HCT116 (cell line): ENCODE measurements around the gene EMC10. TPM values are rescaled to one million over a fixed set of nuclear protein-coding genes. Genes with fewer than 3 reads are reported as not detected.

ENCODE experiments used
- ATAC-seq: fragments of 200-7000 bp; cut with Tn5 transposase; 2 replicates; pipeline ENCODE4 v1.9.1; 2020; ENCODE audit warnings: mild to moderate bottlenecking, moderate library complexity
- BruUV-seq: library from RNA; stranded (reverse); fragments of 400-500 nt; replicated peaks from 2 replicates; lab custom pipeline; 2021; lab: Mats Ljungman, UMichigan
- CTCF ChIA-PET: fragments of 300-600 bp; sonication (Branson Sonifier 250); formaldehyde crosslinking; loops from one replicate; lab custom pipeline; 2021; ENCODE audit warnings: antibody characterized with exemption; lab: Charles Lee
- POLR2A ChIA-PET: fragments of 300-600, 350-600 bp; sonication (Branson Sonifier 250); formaldehyde crosslinking; loops from one replicate; lab custom pipeline; 2021; ENCODE audit warnings: antibody characterized with exemption; lab: Charles Lee
- RAD21 ChIA-PET, 2 experiments: fragments of 300-600 bp; sonication (Branson Sonifier 250); formaldehyde crosslinking; loops; one replicate each; lab custom pipeline; 2023; ENCODE audit warnings: low total read pairs in 2 of 2; ENCODE audit not compliant: uncharacterized antibody in 2 of 2, unreplicated experiment in 2 of 2, low non-redundant PET in 1 of 2; lab: Charles Lee
- DNase-seq: peaks from one replicate; pipeline ENCODE4 v3.0.0-alpha.2; 2010; ENCODE audit warnings: low read depth, low spot score
- H2AFZ ChIP-seq: fragments of 200-600 bp; shearing (Covaris generic), sonication (generic); 2 replicates; pipeline ENCODE4 v1.6.1; 2017; ENCODE audit warnings: low read depth, mixed run types, mixed read lengths, antibody characterized with exemption, low read length; ENCODE audit not compliant: poor library complexity, severe bottlenecking
- H3K27ac ChIP-seq: 2 replicates; pipeline ENCODE4 v1.5.1; 2012; ENCODE audit warnings: low read depth, low read length
- H3K27me3 ChIP-seq: fragments of 200-600 bp; sonication (generic); 2 replicates; pipeline ENCODE4 v1.6.1; 2016; ENCODE audit warnings: mixed run types, low read length, mixed read lengths; ENCODE audit not compliant: insufficient read depth
- H3K36me3 ChIP-seq, 2 experiments: fragments of 200-500 bp in 1 of 2; fragments of 200-600 bp in 1 of 2; sonication (Bioruptor generic) in 1 of 2; sonication (generic) in 1 of 2; 2 replicates each; pipeline versions ENCODE4 v1.5.1 to v1.6.1; 2014 to 2016; ENCODE audit warnings: low read length in 2 of 2, inconsistent platforms in 1 of 2, mixed read lengths in 1 of 2, mixed run types in 1 of 2; ENCODE audit not compliant: insufficient read depth in 2 of 2, control insufficient read depth in 1 of 2
- H3K4me1 ChIP-seq, 2 experiments: fragments of 200-600 bp in 1 of 2; sonication (generic) in 1 of 2; 2 replicates each; pipeline versions ENCODE4 v1.5.1 to v1.6.1; 2012 to 2017; ENCODE audit warnings: low read length in 2 of 2, inconsistent platforms in 1 of 2, mild to moderate bottlenecking in 1 of 2, mixed read lengths in 1 of 2, mixed run types in 1 of 2, moderate library complexity in 1 of 2; ENCODE audit not compliant: insufficient read depth in 2 of 2, control insufficient read depth in 1 of 2
- H3K4me2 ChIP-seq: fragments of 200-600 bp; sonication (generic); 2 replicates; pipeline ENCODE4 v1.6.1; 2017; ENCODE audit warnings: mixed run types, low read length, mixed read lengths
- H3K4me3 ChIP-seq, 2 experiments: fragments of 200-600 bp in 1 of 2; sonication (generic) in 1 of 2; replicated peaks in 1 of 2; 2 replicates each; pipeline ENCODE4 v1.5.1; 2011 to 2016; ENCODE audit warnings: low read length in 2 of 2, control low read depth in 1 of 2, low read depth in 1 of 2, mild to moderate bottlenecking in 1 of 2, mixed read lengths in 1 of 2, mixed run types in 1 of 2
- H3K79me2 ChIP-seq: fragments of 200-600 bp; sonication (generic); 2 replicates; pipeline ENCODE4 v1.6.1; 2017; ENCODE audit warnings: mild to moderate bottlenecking, mixed run types, low read length, moderate library complexity, mixed read lengths; ENCODE audit not compliant: insufficient read depth
- H3K9ac ChIP-seq: fragments of 200-600 bp; sonication (generic); 2 replicates; pipeline ENCODE4 v1.6.1; 2016; ENCODE audit warnings: low read length, mixed read lengths
- H3K9me2 ChIP-seq: fragments of 200-600 bp; sonication (generic), shearing (Covaris generic); 2 replicates; pipeline ENCODE4 v1.6.1; 2017; ENCODE audit warnings: mixed run types, mild to moderate bottlenecking, moderate library complexity; ENCODE audit not compliant: insufficient read depth
- H3K9me3 ChIP-seq, 2 experiments: fragments of 200-500 bp in 1 of 2; fragments of 200-600 bp in 1 of 2; sonication (Bioruptor generic) in 1 of 2; sonication (generic) in 1 of 2; 2 replicates each; pipeline ENCODE4 v1.6.1; 2014 to 2017; ENCODE audit warnings: low read length in 2 of 2, mixed read lengths in 2 of 2, inconsistent platforms in 1 of 2, low read depth in 1 of 2, mild to moderate bottlenecking in 1 of 2, mixed run types in 1 of 2, moderate library complexity in 1 of 2; ENCODE audit not compliant: control insufficient read depth in 1 of 2, insufficient read depth in 1 of 2
- H4K20me1 ChIP-seq: fragments of 200-600 bp; sonication (generic), shearing (Covaris generic); 2 replicates; pipeline ENCODE4 v1.6.1; 2017; ENCODE audit warnings: mixed run types, mild to moderate bottlenecking, moderate library complexity; ENCODE audit not compliant: insufficient read depth
- CEBPB ChIP-seq: IDR thresholded peaks from 2 replicates; pipeline ENCODE4 v1.6.1; 2012; ENCODE audit warnings: low read depth
- EGR1 ChIP-seq: IDR thresholded peaks from 2 replicates; pipeline ENCODE4 v1.6.1; 2012; ENCODE audit warnings: low read depth
- EZH2phosphoT487 ChIP-seq: fragments of 200-600 bp; IDR thresholded peaks from 2 replicates; pipeline ENCODE4 v1.6.1; 2018; ENCODE audit warnings: antibody characterized with exemption, borderline replicate concordance
- FOSL1 ChIP-seq: IDR thresholded peaks from 2 replicates; pipeline ENCODE4 v1.6.1; 2012; ENCODE audit warnings: low read depth
- JUND ChIP-seq: IDR thresholded peaks from 2 replicates; pipeline ENCODE4 v1.6.1; 2012
- POLR2A ChIP-seq: IDR thresholded peaks from 2 replicates; pipeline ENCODE4 v1.7.0; 2011; ENCODE audit warnings: borderline replicate concordance; ENCODE audit not compliant: insufficient read depth, insufficient read length; ENCODE audit errors: extremely low read depth
- POLR2AphosphoS5 ChIP-seq: IDR thresholded peaks from 2 replicates; pipeline ENCODE4 v1.6.1; 2011; ENCODE audit warnings: mild to moderate bottlenecking, low read depth, low read length, moderate library complexity
- YY1 ChIP-seq: IDR thresholded peaks from 2 replicates; pipeline ENCODE4 v1.6.1; 2011; ENCODE audit warnings: low read length, low read depth, moderate library complexity, mild to moderate bottlenecking; ENCODE audit not compliant: insufficient replicate concordance; ENCODE audit errors: extremely low read depth
- ZFX ChIP-seq: fragments of 450-650 bp; IDR thresholded peaks from 2 replicates; pipeline ENCODE4 v1.6.1; 2017
- ZNF274 ChIP-seq: fragments of 200-500 bp; sonication (Bioruptor generic); IDR thresholded peaks from 2 replicates; pipeline ENCODE4 v1.6.1; 2014; ENCODE audit warnings: mild to moderate bottlenecking, low read depth, low read length, inconsistent platforms
- intact Hi-C: fragments of 100-400 bp; cut with micrococcal nuclease; formaldehyde crosslinking; loops from 2 replicates; pipeline ENCODE4 v1.10.0; 2022
- total RNA-seq: library from RNA; stranded (reverse); gene quantifications from one replicate; pipeline ENCODE4 v1.2.1, GENCODE V29; 2021; ENCODE audit not compliant: unreplicated experiment
- TF ChIP-seq, protein P1 (sequence below): IDR thresholded peaks from 2 replicates; pipeline ENCODE4 v1.6.1; 2012
- TF ChIP-seq, protein P2 (sequence below): IDR thresholded peaks from 2 replicates; pipeline ENCODE4 v1.6.1; 2011; ENCODE audit warnings: mild to moderate bottlenecking, low read length, moderate library complexity; ENCODE audit not compliant: insufficient replicate concordance; ENCODE audit errors: extremely low read depth
- TF ChIP-seq, protein P3 (sequence below), 3 experiments: fragments of 200-600 bp in 1 of 3; sonication (generic) in 1 of 3; IDR thresholded peaks in 2 of 3; conservative IDR thresholded peaks in 1 of 3; 2 replicates each; pipeline ENCODE4 v1.5.1; 2012 to 2017; ENCODE audit warnings: low read depth in 2 of 3, low read length in 2 of 3, antibody characterized with exemption in 1 of 3, borderline replicate concordance in 1 of 3, control low read depth in 1 of 3, mild to moderate bottlenecking in 1 of 3, mixed read lengths in 1 of 3, mixed run types in 1 of 3, moderate library complexity in 1 of 3; ENCODE audit not compliant: insufficient read depth in 1 of 3

EMC10 gene
- total RNA-seq, 1 experiment from 2014 or later, result 92.4 TPM

DNA sequence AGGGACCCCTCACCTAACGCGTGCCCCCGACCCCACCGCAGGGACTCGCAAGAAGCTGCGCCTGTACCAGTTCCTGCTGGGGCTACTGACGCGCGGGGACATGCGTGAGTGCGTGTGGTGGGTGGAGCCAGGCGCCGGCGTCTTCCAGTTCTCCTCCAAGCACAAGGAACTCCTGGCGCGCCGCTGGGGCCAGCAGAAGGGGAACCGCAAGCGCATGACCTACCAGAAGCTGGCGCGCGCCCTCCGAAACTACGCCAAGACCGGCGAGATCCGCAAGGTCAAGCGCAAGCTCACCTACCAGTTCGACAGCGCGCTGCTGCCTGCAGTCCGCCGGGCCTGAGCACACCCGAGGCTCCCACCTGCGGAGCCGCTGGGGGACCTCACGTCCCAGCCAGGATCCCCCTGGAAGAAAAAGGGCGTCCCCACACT lies 48.3 kb upstream of the EMC10 start:
- POLR2A ChIA-PET, result no interaction called here
- no peaks in the 10 kb centered on the region for H3K79me2 ChIP-seq
- RAD21 ChIA-PET, result no interaction called here
- H3K27ac ChIP-seq, result no peak overlapping the region
- no peaks in the 10 kb centered on the region for H3K9me3 ChIP-seq
- H3K9me2 ChIP-seq, result no peaks in the 10 kb centered on the region
- peaks cover 6 to 17% of the 10 kb centered on the region in 2 experiments for H3K4me1 ChIP-seq
- no peaks in the 10 kb centered on the region for H3K36me3 ChIP-seq
- no peak for ATAC-seq
- no peak overlapping the region for H3K4me2 ChIP-seq
- BruUV-seq, result no TSS peak
- TF ChIP-seq ZFX, result no peak
- no peak for TF ChIP-seq EGR1
- TF ChIP-seq, protein P1, sequence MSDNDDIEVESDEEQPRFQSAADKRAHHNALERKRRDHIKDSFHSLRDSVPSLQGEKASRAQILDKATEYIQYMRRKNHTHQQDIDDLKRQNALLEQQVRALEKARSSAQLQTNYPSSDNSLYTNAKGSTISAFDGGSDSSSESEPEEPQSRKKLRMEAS, result no peak
- TF ChIP-seq FOSL1, result no peak
- no peak for TF ChIP-seq ZNF274
- no peak for TF ChIP-seq CEBPB
- TF ChIP-seq, protein P2, sequence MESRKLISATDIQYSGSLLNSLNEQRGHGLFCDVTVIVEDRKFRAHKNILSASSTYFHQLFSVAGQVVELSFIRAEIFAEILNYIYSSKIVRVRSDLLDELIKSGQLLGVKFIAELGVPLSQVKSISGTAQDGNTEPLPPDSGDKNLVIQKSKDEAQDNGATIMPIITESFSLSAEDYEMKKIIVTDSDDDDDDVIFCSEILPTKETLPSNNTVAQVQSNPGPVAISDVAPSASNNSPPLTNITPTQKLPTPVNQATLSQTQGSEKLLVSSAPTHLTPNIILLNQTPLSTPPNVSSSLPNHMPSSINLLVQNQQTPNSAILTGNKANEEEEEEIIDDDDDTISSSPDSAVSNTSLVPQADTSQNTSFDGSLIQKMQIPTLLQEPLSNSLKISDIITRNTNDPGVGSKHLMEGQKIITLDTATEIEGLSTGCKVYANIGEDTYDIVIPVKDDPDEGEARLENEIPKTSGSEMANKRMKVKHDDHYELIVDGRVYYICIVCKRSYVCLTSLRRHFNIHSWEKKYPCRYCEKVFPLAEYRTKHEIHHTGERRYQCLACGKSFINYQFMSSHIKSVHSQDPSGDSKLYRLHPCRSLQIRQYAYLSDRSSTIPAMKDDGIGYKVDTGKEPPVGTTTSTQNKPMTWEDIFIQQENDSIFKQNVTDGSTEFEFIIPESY, result no peak
- no peak for TF ChIP-seq JUND
- no peak for TF ChIP-seq EZH2phosphoT487
- TF ChIP-seq POLR2AphosphoS5, result no peak
- TF ChIP-seq, protein P3, sequence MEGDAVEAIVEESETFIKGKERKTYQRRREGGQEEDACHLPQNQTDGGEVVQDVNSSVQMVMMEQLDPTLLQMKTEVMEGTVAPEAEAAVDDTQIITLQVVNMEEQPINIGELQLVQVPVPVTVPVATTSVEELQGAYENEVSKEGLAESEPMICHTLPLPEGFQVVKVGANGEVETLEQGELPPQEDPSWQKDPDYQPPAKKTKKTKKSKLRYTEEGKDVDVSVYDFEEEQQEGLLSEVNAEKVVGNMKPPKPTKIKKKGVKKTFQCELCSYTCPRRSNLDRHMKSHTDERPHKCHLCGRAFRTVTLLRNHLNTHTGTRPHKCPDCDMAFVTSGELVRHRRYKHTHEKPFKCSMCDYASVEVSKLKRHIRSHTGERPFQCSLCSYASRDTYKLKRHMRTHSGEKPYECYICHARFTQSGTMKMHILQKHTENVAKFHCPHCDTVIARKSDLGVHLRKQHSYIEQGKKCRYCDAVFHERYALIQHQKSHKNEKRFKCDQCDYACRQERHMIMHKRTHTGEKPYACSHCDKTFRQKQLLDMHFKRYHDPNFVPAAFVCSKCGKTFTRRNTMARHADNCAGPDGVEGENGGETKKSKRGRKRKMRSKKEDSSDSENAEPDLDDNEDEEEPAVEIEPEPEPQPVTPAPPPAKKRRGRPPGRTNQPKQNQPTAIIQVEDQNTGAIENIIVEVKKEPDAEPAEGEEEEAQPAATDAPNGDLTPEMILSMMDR (IDR thresholded peaks at IDR 0.05 in 2 of 3, conservative IDR thresholded peaks at IDR 0.05 in 1 of 3; ENCODE audit: borderline replicate concordance in 1 of 3, insufficient read depth in 1 of 3, low read depth in 2 of 3, low read length in 2 of 3), result no peak
- TF ChIP-seq POLR2A, result no peak
- TF ChIP-seq YY1, result no peak
- intact Hi-C loops, result no loop called here
- H4K20me1 ChIP-seq, result no peaks in the 10 kb centered on the region
- CTCF ChIA-PET, result no interaction called here
- no peak for DNase-seq
- no peaks in the 10 kb centered on the region for H3K27me3 ChIP-seq
- no peak overlapping the region for H3K4me3 ChIP-seq
- H3K9ac ChIP-seq, result no peak overlapping the region
- no peak overlapping the region for H2AFZ ChIP-seq
